Activated T-cell treated with anti-CD3 and anti-CD28 coated beads, Interleukin-2, amount 50 U/mL, for 24 hours (primary cell): ENCODE results near the gene ZGLP1.

ENCODE experiments used
- DNase-seq: peaks from one replicate; pipeline ENCODE4 v3.0.0-alpha.2; 2020
- H3K27ac Mint-ChIP-seq: 2 replicates; pipeline ENCODE4 v1.8.0; 2020; ENCODE audit warnings: mild to moderate bottlenecking, mixed read lengths
- H3K27me3 Mint-ChIP-seq: 2 replicates; pipeline ENCODE4 v1.8.0; 2020; ENCODE audit warnings: mixed read lengths
- H3K36me3 Mint-ChIP-seq: 2 replicates; pipeline ENCODE4 v1.8.0; 2020; ENCODE audit warnings: low read depth, mixed read lengths
- H3K4me1 Mint-ChIP-seq: 2 replicates; pipeline ENCODE4 v1.8.0; 2020; ENCODE audit warnings: low read depth, mixed read lengths
- H3K4me3 Mint-ChIP-seq: 2 replicates; pipeline ENCODE4 v1.8.0; 2020; ENCODE audit warnings: mild to moderate bottlenecking, moderate library complexity, mixed read lengths
- H3K9me3 Mint-ChIP-seq: 2 replicates; pipeline ENCODE4 v1.8.0; 2020; ENCODE audit warnings: mixed read lengths

ZGLP1 gene

DNA sequence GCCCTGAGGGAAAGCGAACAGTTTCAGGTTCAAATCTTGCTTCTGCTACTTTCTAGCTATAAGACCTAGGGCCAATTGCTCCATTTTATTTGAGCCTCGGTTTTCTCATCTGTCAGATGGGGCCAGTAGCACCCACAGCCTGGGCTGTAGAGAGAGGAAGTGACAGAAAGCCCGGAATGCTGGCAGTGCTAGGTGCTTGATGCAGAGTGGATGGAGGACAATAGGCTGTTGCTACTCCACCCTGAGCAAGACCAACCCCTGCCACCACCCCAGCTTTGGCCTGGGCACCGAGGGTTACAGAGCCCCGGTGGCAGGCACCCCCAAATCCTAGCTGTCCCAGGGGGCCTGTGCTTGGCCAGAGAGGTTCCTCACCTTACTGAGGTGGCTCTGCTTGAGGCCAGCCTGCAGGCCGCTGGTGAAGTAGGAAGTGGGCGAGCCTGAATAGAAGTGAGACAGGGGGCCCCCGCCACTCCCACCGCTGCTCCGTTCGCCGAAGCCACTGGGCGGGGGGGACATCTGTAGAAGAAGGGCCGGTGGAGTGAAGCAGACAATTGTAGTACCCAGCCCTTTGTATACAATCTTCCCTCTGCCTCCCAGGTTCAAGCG lies 8.3 kb upstream of the ZGLP1 start:
- H3K4me1 Mint-ChIP-seq: peaks cover 18% of the 10 kb centered on the region
- H3K27ac Mint-ChIP-seq: no peak overlapping the region
- no peaks in the 10 kb centered on the region for H3K9me3 Mint-ChIP-seq
- H3K4me3 Mint-ChIP-seq: no peak overlapping the region
- DNase-seq: no peak
- no peaks in the 10 kb centered on the region for H3K27me3 Mint-ChIP-seq
- peaks cover 83% of the 10 kb centered on the region for H3K36me3 Mint-ChIP-seq

DNA sequence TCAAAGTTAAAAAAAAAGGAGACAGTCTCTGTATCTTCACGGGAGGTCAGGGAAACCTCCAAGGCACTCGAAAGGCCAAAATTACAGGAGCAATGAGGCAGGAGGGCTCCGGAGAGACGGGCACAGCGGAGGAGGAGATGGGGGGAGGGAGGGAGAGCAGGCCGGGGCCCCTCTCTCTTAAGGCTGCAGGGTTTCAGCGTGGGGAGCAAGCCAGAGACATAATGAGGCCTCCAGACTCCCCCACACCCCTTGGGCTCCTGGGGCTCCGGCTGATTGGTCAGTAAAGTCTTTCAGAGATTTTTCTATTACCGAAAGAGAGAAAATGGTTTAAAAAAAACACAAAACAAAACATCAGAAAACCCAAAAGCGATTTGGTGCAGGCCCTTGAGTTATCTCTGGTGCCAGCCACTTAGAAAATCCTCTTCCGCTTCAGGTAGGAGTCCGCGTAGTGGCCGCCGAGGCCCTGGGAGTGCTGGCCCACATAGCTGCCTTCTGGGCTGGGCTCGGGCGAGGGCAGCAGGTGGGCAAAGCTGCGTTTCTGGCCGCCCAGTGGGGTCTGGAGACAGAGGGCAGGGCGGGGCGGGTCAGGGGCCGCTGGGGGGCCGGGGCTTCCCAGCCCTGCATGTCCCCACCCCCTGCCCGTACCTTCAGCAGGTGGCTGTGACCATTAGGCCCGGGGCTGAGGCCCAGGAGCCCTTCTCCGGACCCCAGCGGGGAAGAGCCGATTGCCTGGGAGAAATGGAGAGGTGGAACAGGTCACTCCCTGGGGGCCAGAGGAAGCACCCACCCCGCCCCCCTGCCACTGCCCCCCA lies 7.6 kb upstream of the ZGLP1 start:
- H3K27ac Mint-ChIP-seq: peak overlapping the region; percentile 93
- H3K4me1 Mint-ChIP-seq: peaks cover 18% of the 10 kb centered on the region
- H3K27me3 Mint-ChIP-seq: no peaks in the 10 kb centered on the region
- H3K4me3 Mint-ChIP-seq: no peak overlapping the region
- H3K36me3 Mint-ChIP-seq: peaks cover 78% of the 10 kb centered on the region
- no peaks in the 10 kb centered on the region for H3K9me3 Mint-ChIP-seq
- DNase-seq: no peak

DNA sequence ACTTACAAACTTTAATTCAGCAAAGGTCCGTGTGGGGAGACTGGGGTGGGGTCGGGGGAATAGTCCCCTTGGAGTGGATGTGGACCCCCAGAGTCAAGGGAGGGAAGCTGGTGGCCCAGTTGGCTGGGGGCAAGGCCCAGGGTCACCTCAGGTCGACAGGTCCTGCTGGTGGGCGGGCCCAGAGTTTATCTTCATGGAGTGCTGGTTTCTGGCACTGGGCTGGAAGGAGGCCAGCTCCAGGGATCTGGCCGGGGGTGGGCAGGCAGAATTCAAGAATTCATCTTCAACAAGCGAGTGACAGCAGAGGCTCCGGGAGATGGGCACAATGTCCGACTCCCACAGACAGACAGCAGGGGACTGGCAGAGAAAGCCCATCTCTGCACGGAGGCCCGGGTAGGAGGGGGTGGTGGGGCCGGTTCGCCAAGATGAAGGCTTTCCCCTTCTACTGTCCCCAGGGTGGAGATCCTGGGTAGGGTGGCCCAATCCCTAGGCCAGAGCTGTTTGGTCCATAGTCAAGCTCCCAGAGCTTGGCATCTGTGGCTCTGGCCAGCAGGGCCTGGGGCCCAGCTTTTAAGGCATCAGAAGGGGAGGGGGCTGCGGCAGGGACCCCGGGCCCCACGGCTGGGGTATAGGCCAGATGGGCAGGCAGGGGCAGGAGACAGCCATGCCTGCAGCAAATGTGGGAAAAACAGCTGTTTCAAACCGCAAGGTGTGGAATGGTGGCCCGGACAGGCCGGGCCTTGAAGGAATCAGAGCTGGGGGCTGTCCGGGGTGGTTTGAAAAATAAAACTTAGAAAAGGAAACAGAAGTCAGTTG lies 6.8 kb upstream of the ZGLP1 start:
- H3K27me3 Mint-ChIP-seq: no peaks in the 10 kb centered on the region
- peaks cover 18% of the 10 kb centered on the region for H3K4me1 Mint-ChIP-seq
- H3K9me3 Mint-ChIP-seq: no peaks in the 10 kb centered on the region
- no peak for DNase-seq
- H3K4me3 Mint-ChIP-seq: peak overlapping the region; percentile 92
- H3K27ac Mint-ChIP-seq: peak overlapping the region; percentile 93
- H3K36me3 Mint-ChIP-seq: peaks cover 72% of the 10 kb centered on the region

DNA sequence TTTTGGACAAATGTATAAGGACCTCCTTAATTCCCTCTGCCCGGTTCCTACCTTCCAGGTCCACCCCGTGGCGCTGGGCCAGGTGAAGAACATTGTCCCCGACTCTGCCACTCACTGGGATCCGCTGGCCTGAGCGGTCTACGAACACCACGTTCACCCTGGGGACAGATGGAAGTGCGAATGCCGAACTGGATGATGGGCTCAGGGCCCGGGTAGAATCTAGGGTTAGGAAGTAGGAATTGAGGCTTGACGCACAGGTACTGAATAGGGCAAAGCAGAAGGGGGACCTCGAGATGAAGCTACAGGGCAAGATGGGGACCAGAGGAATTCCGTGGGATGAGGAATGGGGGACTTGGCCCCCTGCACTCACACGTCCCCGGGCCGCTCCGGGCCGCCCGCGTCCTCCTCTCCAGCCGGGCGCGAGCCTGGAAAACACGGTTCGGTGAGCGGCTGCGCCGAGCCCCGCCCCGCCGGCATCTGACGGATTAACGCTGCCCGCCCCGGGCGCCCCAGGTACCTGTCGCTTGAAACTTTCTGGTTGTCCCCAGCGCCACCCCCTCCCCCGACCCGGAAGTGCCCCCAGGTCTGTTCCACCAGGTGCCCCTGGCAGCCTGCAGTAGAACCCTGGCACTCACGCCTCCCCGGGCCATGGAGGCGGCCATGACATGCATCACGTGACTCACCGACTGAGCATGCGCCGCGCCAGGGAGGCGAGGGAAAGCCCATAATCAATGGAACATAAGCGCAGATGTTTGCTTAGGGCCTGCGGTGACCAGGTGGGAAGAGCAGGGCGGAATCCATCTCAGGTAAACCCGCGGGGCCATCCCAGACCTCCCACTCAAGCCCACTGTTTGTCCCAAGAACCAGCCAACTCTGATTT lies 6.0 kb upstream of the ZGLP1 start, which contains the start of gene FDX2:
Gene FDX2, minus strand, starts transcription at position 681 of the 880 bp plus-strand sequence. Its CDS starts 19 bp downstream, at position 662.
- peak; percentile 95 for DNase-seq
- H3K9me3 Mint-ChIP-seq: no peaks in the 10 kb centered on the region
- H3K4me1 Mint-ChIP-seq: peaks cover 18% of the 10 kb centered on the region
- peak within 1 kb of the TSS; percentile 92 for H3K4me3 Mint-ChIP-seq
- peak within 1 kb of the TSS; percentile 93 for H3K27ac Mint-ChIP-seq
- no peaks in the 10 kb centered on the region for H3K27me3 Mint-ChIP-seq
- peaks cover 75% of the 10 kb centered on the region for H3K36me3 Mint-ChIP-seq

- Mint-ChIP-seq H3K36me3 (peaks cover 31% of the 10 kb centered on the region), H3K9me3 (no peaks in the 10 kb centered on the region), H3K4me1 (peaks cover 15% of the 10 kb centered on the region), H3K27me3 (no peaks in the 10 kb centered on the region), H3K27ac (no peak overlapping the region), H3K4me3 (no peak overlapping the region)
- no peak for DNase-seq
These were observed 3.3 kb downstream of the ZGLP1 start for GRCh38 chr19:10306327-10306726.

- H3K27me3 Mint-ChIP-seq: no peaks in the 10 kb centered on the region
- H3K36me3 Mint-ChIP-seq: peaks cover 22% of the 10 kb centered on the region
- no peak overlapping the region for H3K27ac Mint-ChIP-seq
- peaks cover 15% of the 10 kb centered on the region for H3K4me1 Mint-ChIP-seq
- no peak for DNase-seq
- H3K4me3 Mint-ChIP-seq: no peak overlapping the region
- H3K9me3 Mint-ChIP-seq: no peaks in the 10 kb centered on the region
These were observed 4.3 kb downstream of the ZGLP1 start for GRCh38 chr19:10305139-10305806.

DNA sequence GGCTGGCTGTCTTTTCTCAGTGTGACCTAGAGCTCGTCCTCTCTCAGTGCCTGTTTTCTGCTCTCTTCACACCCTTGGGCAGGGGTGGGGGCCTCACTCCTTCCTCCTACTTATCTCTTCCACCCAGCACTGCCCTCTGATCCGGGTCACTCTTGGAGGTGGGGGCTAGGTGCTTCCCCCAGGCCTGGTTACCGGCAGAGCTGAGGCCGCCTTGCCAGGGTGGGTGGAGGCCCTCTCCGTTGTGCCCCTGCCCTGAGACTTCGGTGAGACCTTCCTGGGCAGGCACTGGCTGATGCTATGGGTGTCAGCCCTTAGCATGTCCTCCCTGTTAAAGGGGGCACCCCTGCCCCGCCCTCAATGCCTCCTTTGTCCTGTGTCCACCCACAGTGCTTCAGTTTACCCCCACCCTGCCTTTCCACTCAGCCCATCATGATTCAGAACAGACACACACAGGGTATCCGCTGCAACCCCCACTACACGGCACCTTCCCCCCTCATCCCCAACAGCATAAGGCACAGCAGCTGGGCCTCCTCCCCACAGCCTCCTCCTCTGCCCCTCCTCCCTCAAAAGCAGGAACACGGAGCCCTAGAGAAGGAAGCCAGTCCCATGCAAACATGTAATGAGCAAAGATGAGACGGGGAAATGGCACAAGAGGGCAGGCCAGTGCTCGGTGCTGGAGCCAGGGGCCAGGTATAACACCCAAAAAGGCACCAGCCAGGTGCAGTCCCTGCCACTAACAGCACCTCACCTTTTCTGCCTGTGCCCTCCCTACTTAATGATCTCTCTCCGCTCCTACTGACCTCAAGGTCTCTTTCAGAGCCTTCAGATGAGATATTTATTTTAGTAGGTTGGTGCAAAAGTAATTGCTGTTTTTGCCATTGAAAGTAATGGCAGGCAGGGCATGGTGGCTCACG lies 9.8 kb downstream of the ZGLP1 start:
- DNase-seq: no peak
- H3K27ac Mint-ChIP-seq: no peak overlapping the region
- H3K36me3 Mint-ChIP-seq: peaks cover 8% of the 10 kb centered on the region
- H3K4me3 Mint-ChIP-seq: no peak overlapping the region
- H3K27me3 Mint-ChIP-seq: peaks cover 15% of the 10 kb centered on the region
- H3K9me3 Mint-ChIP-seq: no peaks in the 10 kb centered on the region
- peaks cover 25% of the 10 kb centered on the region for H3K4me1 Mint-ChIP-seq

DNA sequence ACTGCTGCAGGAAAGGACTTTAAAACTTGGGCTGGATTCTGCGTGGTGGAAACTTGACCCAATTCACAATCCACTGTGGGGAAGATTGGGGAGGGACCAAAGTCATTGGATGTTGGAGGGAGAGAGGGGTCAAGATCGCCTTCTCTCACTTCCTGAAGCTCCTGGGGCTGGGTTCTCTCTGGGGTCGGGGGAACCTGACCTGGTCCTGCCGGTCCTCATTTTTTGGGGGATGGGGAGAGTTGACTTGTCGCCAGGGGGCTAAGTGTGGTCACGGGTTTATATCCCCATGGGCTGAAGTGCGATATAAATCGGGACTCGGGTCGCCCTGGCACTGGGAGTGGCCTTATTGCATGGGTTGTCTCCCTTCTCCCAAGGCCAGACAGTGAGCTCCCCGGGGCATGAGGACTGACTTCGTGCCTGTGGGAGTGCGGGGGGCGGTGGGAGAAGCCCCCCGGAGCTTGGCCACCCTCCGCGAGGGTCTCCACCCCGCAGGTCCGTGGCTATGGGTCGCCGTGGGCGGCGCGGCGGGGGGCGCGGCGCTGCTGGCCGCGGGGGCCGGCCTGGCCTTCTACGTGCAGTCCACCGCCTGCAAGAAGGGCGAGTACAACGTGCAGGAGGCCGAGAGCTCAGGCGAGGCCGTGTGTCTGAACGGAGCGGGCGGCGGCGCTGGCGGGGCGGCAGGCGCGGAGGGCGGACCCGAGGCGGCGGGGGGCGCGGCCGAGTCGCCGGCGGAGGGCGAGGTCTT lies 13.6 kb downstream of the ZGLP1 start:
- peaks cover 41% of the 10 kb centered on the region for H3K4me1 Mint-ChIP-seq
- H3K27ac Mint-ChIP-seq: peak overlapping the region; percentile 29
- H3K36me3 Mint-ChIP-seq: no peaks in the 10 kb centered on the region
- H3K4me3 Mint-ChIP-seq: peak overlapping the region; percentile 63
- no peak for DNase-seq
- H3K9me3 Mint-ChIP-seq: no peaks in the 10 kb centered on the region
- H3K27me3 Mint-ChIP-seq: peaks cover 53% of the 10 kb centered on the region

GRCh38 chr19:10295305-10295846 lies 14.2 kb downstream of the ZGLP1 start:
- DNase-seq: peak; percentile 66
- H3K4me1 Mint-ChIP-seq: peaks cover 48% of the 10 kb centered on the region
- H3K4me3 Mint-ChIP-seq: peak overlapping the region; percentile 63
- H3K27ac Mint-ChIP-seq: peak overlapping the region; percentile 29
- H3K27me3 Mint-ChIP-seq: peaks cover 59% of the 10 kb centered on the region
- H3K36me3 Mint-ChIP-seq: no peaks in the 10 kb centered on the region
- H3K9me3 Mint-ChIP-seq: no peaks in the 10 kb centered on the region

DNA sequence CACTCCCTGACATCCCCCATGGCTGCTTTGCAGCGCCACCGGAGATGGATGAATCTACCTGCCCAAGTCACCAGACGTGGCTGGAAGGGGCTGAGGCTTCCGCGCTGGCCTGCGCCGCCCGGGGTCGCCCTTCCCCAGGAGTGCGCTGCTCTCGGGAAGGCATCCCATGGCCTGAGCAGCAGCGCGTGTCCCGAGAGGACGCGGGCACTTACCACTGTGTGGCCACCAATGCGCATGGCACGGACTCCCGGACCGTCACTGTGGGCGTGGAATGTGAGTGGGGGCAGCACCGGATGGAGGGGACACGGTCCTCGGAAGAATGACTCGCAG lies 15.3 kb downstream of the ZGLP1 start:
- H3K36me3 Mint-ChIP-seq: no peaks in the 10 kb centered on the region
- H3K4me1 Mint-ChIP-seq: peaks cover 55% of the 10 kb centered on the region
- no peak overlapping the region for H3K4me3 Mint-ChIP-seq
- no peaks in the 10 kb centered on the region for H3K9me3 Mint-ChIP-seq
- DNase-seq: no peak
- no peak overlapping the region for H3K27ac Mint-ChIP-seq
- peaks cover 68% of the 10 kb centered on the region for H3K27me3 Mint-ChIP-seq

DNA sequence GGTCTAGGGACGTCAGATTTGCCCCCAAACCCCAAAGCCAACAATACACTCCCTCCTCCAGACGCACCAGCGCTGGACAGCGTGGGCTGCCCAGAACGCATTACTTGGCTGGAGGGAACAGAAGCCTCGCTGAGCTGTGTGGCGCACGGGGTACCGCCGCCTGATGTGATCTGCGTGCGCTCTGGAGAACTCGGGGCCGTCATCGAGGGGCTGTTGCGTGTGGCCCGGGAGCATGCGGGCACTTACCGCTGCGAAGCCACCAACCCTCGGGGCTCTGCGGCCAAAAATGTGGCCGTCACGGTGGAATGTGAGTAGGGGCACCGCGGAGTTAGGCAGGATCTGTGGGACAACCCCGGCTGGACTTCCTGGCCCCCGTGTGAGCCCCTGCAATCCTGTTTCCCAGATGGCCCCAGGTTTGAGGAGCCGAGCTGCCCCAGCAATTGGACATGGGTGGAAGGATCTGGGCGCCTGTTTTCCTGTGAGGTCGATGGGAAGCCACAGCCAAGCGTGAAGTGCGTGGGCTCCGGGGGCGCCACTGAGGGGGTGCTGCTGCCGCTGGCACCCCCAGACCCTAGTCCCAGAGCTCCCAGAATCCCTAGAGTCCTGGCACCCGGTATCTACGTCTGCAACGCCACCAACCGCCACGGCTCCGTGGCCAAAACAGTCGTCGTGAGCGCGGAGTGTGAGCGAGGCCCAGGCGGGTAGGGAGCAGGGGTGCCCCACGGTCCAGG lies 15.8 kb downstream of the ZGLP1 start:
- no peak for DNase-seq
- Mint-ChIP-seq H3K9me3 (no peaks in the 10 kb centered on the region), H3K4me3 (no peak overlapping the region), H3K27me3 (peaks cover 73% of the 10 kb centered on the region), H3K27ac (no peak overlapping the region), H3K36me3 (no peaks in the 10 kb centered on the region), H3K4me1 (peaks cover 61% of the 10 kb centered on the region)
